ENCODE data around the gene C6orf89.

C6orf89 gene

GRCh38 chr6:36907781-36908180, 22.0 kb downstream of the C6orf89 start:
- no peak overlapping the region for H3K4me3 ChIP-seq (ENCODE audit: low read length)
- DNase-seq (ENCODE audit: low read depth): no peak
- TF ChIP-seq CTCF (conservative IDR thresholded peaks at IDR 0.05; ENCODE audit: low read depth, low read length): no peak

GRCh38 chr6:36908747-36909146, 23.0 kb downstream of the C6orf89 start:
- TF ChIP-seq CTCF (conservative IDR thresholded peaks at IDR 0.05; ENCODE audit: low read depth, low read length): no peak
- DNase-seq (ENCODE audit: low read depth): no peak
- H3K4me3 ChIP-seq (ENCODE audit: low read length): no peak overlapping the region

DNA sequence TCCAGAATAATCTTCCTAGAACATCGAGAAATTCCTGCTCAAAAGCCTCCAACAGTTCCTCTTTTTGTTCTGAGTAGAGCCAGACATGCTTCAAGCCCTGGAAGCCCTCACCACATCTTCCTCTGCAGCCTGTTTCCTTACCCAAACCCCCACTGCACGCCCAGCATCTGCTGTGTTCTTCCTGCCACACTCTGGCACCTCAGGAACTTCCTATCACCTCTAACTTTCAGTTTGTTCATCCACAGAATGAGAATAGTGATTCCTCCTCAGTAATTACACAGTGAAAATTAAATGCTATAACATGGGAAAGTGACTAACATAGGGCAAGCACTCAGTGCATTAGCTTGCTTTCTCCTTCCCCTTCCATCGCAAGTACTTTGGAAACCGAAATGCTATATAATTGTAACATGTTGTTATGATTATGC, 26.3 kb downstream of the C6orf89 start:
- H3K4me3 ChIP-seq (ENCODE audit: low read length): no peak overlapping the region
- no peak for TF ChIP-seq CTCF (conservative IDR thresholded peaks at IDR 0.05; ENCODE audit: low read depth, low read length)
- DNase-seq (ENCODE audit: low read depth): no peak

DNA sequence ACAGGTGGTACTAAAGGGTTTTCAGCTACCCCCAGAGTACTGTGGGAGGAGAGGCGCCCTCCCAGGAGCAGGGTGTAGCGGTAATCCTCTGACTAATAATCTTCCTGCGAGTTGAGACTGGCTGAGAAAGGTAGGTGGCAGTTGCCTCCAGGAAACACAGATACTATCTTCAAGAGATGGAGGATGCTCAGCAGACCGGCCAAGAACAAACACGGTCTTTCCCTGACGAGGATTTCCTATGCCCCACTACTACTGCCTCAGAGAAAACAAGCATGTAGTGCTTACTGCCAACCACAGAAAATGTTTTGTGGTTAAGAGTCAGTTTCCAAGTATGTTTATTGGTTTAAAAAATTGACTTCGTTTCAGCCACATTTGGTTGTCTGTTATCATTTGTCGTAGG, 26.8 kb downstream of the C6orf89 start:
- peak; percentile 35 for DNase-seq (ENCODE audit: low read depth)
- no peak overlapping the region for H3K4me3 ChIP-seq (ENCODE audit: low read length)

GRCh38 chr6:36913082-36913481, 27.3 kb downstream of the C6orf89 start:
- no peak for DNase-seq (ENCODE audit: low read depth)
- TF ChIP-seq CTCF (conservative IDR thresholded peaks at IDR 0.05; ENCODE audit: low read depth, low read length): no peak
- H3K4me3 ChIP-seq (ENCODE audit: low read length): no peak overlapping the region

More for the DNA sequence above, 26.8 kb downstream of the C6orf89 start:
- peak; percentile 11 for TF ChIP-seq CTCF (conservative IDR thresholded peaks at IDR 0.05; ENCODE audit: low read depth, low read length)

- no peak for DNase-seq (ENCODE audit: low read depth)
- TF ChIP-seq CTCF (conservative IDR thresholded peaks at IDR 0.05; ENCODE audit: low read depth, low read length): peak; percentile 31
- H3K4me3 ChIP-seq (ENCODE audit: low read length): no peak overlapping the region
Observed at GRCh38 chr6:36914227-36914794, 28.6 kb downstream of the C6orf89 start.

GRCh38 chr6:36915599-36915998, 29.8 kb downstream of the C6orf89 start:
- no peak for TF ChIP-seq CTCF (conservative IDR thresholded peaks at IDR 0.05; ENCODE audit: low read depth, low read length)

More at GRCh38 chr6:36915599-36915998, 29.8 kb downstream of the C6orf89 start:
- DNase-seq (ENCODE audit: low read depth): no peak
- H3K4me3 ChIP-seq (ENCODE audit: low read length): no peak overlapping the region

All from retinal pigment epithelial cell (primary cell).